ENCODE results near the gene MPDU1.
A peak's percentile ranks its signal among the peaks of the same experiment; 100 is the strongest.
"Not testable (repeated sequence)": the region's sequence is repeated elsewhere in the genome, so short reads cannot be mapped to it uniquely, and the experiment has no call there.

The MPDU1 gene

DNA sequence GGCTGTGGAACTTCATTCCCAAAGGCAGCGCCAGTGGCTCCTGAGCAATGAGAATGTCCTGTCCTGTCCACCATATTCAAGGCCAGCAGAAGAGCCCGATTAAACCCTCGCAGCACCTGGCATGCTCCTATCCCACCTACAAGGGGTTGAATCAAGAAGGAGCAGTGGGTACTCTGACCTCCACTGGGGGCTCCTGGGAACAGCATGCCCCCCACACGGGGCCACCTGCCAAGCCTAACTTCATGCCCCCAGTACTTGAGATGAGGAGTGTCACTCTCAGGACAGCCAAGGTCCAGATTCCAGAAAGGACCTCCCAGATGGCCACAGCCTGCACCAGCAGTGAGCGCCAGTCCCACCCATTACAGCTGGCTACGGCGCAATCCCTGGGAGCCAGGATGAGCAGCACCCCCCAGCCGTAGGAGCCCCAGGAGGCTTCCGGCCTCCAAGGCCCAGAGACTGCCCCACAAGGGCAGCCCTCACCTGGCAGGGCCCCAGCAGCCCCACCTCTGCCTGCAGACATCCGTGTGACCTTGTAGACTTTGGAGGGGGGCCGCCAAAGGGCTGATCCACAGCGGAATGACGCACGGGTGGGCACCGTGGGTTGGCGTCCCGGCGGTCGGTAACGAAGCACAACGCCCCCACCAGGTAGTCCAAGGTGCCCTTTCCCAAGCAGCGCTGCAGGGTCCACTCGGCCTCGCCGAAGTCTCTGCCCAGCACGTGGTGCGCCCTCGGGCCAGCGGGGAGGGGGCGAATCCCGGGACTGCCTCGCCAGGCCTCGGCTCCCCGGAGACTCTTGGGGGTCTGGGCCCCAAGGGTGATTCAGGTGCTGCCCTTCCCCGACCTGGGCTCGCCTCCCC is 1.0 kb upstream of the MPDU1 start:
- DNase-seq: no peak

- DNase-seq: no peak
Measured at GRCh38 chr17:7586673-7587419, 3.2 kb downstream of the MPDU1 start.

- no peak for DNase-seq
Measured at GRCh38 chr17:7587420-7588151, 3.9 kb downstream of the MPDU1 start.

GRCh38 chr17:7588553-7589203 is 5.0 kb downstream of the MPDU1 start:
- no peak for DNase-seq

- DNase-seq: no peak
Measured at GRCh38 chr17:7589204-7589868, 5.7 kb downstream of the MPDU1 start.

- DNase-seq: no peak
Measured at GRCh38 chr17:7589891-7590691, 6.4 kb downstream of the MPDU1 start, which contains the start of gene SOX15. Gene SOX15 (minus strand): TSS chr17:7590094. CDS start chr17:7589676, 418 bp downstream.

- DNase-seq: no peak
Measured at GRCh38 chr17:7590743-7591142, 7.1 kb downstream of the MPDU1 start.

GRCh38 chr17:7591596-7591995 is 7.9 kb downstream of the MPDU1 start:
- DNase-seq: no peak

DNA sequence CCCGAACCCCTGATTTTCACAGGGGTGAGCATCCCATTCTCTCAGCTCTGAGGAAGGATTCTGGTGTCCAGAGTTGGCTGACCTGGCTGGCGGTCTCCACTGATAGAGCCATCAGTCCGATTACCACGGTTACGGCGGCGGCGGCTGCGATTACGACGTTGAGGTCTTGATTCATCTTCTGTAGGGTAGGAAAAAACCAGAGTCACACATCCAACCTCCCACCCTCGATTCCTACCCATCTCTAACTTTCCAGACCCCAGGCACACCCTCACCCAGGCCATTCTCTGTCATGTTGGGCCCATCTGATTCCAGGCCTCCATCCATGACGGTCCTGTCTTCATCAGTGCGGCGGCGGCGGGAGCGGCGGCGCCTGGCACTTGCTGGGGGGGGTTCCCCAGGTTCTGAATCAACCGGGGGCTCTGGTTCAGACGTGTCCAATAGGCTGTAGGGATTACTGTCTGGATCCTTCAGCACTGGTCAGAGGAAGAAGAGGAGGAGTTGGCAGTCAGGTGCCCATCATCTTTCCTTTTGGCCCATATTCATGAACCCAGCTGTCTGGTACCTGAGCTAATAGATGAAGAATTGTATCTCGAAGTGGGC is 8.9 kb downstream of the MPDU1 start:
- no peak for DNase-seq

DNA sequence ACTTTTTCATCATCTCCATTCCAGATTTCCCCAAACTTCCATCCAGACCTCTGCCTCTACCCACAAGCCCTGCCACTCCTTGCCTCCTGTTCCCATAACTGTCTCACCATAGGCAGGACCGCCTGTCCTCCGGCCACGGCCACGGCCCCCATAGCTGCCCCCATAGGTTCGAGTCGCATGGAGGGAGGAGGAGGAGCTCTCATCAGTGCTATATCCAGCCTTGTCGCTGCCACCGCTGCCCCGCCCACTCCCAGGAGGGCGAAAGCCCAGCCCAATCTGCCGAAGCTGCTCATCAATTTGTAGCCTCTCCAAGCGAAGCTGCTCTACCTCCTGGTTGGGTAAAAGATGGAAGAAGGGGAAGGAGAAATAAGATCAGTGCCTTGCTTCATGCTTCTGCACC is 9.6 kb downstream of the MPDU1 start:
- no peak for DNase-seq

DNA sequence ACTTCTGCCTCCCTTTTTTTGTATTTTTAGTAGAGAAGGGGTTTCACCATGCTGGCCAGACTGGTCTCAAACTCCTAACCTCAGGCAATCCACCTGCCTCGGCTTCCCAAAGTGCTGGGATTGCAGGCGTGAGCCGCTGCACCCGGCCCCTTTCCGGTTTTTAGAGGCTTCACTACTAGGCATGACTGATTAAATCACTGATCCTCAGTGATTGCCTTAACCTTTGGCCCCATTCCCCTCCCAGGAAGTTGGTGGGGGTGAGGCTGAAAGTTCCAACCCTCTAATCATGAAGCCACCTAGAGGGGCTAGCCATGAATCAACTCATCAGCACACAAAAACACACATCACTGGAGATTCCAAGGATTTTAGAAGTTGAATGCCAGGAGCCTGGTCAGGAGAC is 13.9 kb downstream of the MPDU1 start:
- not testable (repeated sequence) for DNase-seq

- DNase-seq: no peak
Measured at GRCh38 chr17:7606280-7606679, 22.6 kb downstream of the MPDU1 start.

- DNase-seq: no peak
Measured at GRCh38 chr17:7610641-7611040, 27.0 kb downstream of the MPDU1 start.

DNA sequence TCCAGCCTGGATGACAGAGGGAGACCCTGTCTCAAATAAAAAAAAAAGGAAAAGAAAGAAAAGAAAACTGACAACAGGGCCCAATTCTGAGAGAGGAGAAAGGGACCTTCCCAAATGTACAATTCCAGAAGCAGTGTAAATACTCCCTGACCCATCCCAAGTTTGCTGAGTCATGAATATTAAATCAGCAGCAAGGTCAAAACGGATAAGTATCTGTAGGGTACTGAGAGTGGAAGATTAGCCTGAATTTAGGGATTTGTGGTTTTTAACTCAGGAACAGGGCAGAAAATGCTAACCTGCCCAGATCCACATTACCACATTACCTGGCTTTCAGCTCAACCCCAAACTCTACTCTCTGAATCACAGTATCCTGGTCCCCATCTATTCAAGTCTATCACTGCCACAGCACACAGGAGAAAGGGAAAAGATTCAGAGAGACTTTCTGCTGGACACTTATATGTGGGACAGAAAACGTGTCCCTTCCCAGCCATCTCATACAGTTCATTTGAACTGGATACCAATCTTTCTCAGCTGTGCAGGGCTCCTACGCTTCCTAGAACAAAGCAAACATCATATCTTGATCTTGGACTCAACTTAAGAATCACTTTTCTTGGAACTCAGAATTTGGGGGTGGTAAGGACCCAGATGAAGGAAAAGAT is 28.1 kb downstream of the MPDU1 start:
- no peak for DNase-seq

DNA sequence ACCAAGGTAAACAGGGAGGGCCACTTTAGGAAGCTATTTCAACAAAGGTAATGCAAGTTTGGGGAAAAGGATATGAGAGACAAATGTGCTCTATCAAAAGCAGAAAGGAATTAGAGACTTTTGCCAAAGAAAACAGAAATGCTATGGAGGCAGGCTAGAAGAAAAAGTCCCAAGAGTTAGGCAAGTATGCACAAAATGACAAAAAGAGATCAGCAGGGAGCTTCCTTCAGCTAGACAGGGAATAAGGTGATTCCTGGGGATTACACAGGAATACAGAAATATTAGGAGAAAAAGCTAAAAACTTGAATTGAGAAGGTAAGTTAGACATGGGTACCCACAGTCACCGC is 28.6 kb downstream of the MPDU1 start:
- no peak for DNase-seq

DNA sequence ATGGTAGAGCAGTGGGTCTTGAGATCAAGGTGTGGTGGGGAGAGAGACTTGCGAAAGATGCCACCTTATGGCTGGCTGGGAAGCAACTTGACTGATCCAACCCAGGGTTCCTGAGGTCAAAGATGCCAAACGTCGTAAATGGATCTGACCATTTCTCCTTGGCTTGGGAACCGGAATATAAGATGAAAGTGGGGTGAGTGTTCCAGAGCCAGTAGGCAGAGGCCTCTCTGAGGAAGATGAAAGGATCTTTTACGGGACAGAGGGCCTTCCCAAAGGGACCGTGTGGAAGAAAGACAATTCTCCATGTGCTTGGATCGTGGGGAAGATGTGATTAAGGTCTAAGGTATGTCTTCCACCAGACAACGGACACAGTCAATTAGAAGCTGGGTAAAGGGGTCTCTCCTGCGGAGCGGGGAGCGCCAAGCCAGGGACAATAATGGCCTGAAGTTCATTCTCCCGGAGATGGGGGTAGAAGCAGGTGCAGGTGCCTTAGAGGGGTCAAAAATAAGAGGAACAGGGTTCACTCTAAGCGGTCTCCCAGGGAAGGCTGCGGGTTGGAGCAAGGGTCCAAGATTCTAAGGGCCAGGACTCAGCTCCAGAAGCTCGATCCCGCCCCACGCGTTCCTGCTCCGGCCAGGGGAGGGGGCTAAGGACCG is 30.2 kb downstream of the MPDU1 start:
- no peak for DNase-seq

DNA sequence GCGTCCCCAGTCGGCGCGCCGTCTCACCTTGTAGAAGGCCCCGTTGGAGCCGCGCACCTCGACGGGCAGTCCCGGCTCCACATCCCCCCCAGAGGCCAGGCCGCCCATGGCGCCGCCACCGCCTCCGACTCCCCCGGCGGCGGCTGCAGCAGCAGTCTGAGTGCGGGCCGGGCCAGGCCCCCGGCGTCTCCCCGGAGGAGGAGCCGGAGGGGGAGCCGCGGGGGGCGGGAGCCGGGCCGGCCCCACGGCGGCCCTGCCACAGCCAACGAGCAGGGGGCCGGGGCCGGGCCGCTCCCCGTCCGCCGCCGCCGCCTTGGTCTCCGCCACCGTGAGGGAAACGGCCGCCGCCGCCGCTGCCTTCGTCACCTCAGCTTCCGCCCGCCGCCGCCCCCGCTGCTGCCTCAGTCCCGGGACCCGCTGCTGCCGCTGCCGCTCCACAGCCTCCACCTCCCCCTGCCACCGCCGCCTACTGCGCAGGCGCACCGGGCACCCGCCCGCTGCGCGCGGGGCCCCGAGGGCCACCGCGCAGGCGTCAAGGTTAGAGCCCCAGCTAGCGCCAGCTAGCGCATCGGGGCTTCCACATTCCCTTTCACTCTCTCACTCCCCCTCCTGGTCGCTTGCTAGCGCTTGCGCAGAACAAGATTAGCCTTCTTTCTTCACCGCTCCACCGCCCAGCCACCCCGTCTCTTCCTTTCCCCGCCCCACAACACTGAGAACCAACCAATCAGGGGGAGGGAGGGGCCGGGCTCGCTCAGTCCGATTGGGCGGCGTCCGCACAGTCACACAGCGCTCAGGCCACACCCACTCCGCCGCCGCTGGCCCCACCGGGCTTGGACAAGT is 31.0 kb downstream of the MPDU1 start, which contains the start of gene FXR2:
TSS of gene FXR2 (minus strand) at position 473 of the 840 bp plus-strand sequence. CDS start at position 108, 365 bp downstream.
- peak; percentile 99 for DNase-seq

DNA sequence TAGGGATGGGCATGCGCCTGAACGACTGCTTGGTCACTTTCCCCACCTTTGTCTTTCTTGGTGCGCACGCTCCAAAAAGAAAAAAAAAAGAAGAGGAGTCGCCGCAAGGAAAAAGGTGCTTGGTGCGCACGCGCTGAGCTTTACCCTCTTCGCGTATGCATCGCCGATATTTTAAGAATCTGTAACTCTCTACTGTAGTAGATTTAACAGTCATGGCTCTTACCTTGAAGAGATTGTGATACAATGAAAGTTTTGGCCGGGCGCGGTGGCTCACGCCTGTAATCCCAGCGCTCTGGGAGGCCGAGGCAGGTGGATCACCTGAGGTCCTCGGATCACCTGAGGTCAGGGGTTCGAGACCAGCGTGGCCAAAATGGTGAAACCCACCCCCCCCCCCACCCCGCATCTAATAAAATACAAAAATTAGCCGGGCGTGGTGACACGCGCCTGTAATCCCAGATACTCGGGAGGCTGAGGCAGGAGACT is 31.7 kb downstream of the MPDU1 start:
- no peak for DNase-seq

DNA sequence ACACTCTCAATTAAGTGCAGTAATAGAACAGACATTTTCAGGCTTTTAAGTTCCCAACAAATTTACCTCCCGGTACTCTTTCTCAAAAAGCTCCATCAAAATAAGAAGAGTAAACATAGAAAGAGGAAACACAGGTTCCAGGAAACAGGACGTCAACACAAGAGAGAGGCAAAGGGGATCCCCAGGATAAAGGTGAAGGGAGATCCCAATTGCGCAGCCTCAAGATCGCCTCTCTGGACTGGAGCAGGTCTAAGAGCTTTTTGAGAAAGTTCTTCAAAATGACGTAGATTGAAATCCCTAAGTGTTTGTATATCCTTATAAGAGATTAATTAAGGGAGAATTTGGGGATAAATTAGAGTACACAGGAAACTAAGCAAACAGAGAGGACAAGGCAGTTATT is 35.0 kb downstream of the MPDU1 start:
- no peak for DNase-seq

Measured in DMS79 (cell line).